8988T (cell line): Measurements from ENCODE around the gene ADRM1.
A peak's percentile ranks its signal among the peaks of the same experiment; 100 is the strongest.

Source experiments
- DNase-seq: peaks from one replicate; pipeline ENCODE4 v3.0.0; 2011

Gene ADRM1, protein sequence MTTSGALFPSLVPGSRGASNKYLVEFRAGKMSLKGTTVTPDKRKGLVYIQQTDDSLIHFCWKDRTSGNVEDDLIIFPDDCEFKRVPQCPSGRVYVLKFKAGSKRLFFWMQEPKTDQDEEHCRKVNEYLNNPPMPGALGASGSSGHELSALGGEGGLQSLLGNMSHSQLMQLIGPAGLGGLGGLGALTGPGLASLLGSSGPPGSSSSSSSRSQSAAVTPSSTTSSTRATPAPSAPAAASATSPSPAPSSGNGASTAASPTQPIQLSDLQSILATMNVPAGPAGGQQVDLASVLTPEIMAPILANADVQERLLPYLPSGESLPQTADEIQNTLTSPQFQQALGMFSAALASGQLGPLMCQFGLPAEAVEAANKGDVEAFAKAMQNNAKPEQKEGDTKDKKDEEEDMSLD

DNA sequence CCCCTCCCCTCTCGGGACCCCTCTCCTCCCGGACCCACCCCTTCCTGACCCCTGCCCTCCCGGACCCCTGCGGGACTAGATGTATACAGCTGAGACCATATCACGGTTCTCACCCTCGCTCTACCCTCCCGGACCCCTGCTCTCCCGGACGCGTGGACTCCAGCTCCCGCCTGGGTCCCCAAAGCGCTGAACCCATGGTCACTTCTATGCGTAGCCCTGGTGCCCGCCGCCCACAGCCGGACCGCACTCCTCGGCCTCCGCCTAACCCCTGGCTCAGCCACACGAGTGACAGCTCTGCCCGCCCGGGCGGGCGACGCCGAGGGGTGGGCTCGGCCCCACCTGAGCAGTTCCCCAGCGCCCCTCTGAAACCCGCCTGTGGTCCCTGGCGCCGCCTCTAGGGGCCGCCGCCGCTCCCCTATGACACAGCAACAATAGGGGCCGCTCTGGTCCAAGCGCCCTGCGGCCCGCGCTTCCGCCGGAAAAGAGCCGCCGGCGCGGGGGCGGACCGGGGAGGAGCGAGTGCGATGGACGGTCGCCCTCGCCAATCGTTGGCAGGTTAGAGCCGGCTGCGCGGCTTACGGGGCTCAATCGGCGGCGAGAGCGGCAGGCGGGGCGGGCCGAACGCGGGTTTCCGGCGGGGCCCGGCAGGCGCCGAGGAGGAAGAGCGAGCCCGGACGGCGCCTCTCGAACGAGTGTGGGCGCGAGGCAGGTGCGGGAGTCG is at the start of gene ADRM1:
ADRM1 (plus strand) TSS at position 657 of the 721 bp plus-strand sequence. CDS start 572 bp downstream, outside the sequence.
- DNase-seq = peak; percentile 100

DNA sequence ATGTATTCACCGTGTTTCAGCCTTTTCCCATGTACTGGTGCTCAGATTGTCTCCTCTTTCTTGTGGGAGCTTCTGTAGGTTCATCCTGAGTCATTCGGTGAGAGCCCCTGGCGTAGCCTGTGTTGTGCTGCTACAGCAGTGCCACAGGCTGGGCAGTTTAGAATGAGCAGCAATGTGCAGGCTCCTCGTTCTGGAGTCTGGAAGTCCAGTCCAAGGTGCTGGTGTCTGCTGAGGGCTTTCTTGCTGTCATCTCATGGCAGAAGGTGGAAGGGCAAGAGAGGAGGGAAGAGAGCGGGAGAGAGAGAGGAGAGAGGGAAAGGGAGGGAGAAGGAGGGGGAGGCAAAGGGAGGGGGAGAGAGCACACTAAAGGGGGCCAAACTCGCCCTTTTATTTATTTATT is 49.4 kb upstream of the ADRM1 start:
- no peak for DNase-seq

DNA sequence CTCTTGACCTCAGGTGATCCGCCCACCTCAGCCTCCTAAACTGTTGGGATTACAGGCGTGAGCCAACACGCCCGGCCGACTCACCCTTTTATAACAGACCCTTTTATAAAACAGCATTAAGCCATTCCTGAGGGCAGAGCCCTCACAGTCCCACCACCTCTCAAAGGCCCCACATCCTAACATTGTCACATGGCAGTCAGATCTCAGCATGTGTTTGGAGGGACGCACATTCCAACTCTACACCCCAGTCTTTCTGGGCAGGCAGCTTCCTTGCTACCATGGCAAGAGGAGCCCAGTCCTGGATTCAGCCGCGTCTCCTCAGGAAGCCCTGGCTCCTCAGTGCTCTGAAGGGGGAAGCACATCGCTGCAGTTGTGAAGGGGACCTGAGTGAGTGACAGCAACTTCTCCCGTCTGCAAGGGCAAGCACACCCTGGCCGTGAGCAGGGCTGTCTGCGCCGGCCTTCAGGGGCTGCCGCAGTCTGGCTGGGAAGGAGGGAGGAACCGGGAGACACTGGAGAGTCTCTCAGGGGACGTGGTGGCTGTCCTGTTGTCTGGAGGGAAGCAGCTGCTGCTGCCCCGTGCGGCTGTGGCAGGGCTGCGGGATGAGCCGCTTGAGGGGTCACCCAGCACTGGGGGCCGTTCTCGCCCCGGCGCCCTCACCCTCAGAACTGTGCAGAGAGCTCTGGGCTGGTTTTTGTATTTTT is 48.6 kb upstream of the ADRM1 start:
- DNase-seq = no peak

DNA sequence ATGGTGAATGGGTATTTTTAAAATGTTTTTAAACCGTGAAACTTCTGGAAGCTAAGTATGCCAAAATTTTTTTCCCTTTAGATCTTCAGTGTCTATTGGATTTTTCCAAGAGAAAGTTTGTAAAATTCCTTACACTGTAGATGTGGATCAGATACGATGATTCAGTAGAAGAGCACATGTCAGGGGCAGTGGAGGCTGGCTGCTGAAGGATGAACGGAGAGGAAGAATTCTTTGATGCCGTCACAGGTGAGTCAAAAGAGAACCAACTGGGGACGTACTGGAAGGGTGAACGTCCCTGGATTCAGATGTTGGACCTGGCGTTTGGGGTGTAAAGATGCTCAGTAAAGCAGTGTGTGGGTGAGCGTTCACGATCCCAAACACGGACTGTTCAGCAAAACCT is 46.8 kb upstream of the ADRM1 start:
- no peak for DNase-seq

- no peak for DNase-seq
Measured at GRCh38 chr20:62258499-62259293, 44.1 kb upstream of the ADRM1 start.

DNA sequence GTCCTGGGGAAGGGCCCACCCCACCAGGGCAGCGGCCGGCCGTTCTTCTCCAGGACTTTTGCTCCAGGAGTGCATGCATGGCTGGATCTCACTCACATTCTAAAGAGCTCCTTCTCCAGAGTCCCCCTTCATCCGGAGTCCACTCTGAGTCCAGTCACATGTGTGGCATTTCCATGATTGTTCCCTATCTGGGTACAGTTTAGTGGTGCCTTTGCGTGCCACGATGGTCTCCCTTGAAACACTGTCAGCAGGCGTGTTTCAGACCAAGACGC is 43.6 kb upstream of the ADRM1 start:
- no peak for DNase-seq

GRCh38 chr20:62262064-62262463 is 40.7 kb upstream of the ADRM1 start:
- no peak for DNase-seq

DNA sequence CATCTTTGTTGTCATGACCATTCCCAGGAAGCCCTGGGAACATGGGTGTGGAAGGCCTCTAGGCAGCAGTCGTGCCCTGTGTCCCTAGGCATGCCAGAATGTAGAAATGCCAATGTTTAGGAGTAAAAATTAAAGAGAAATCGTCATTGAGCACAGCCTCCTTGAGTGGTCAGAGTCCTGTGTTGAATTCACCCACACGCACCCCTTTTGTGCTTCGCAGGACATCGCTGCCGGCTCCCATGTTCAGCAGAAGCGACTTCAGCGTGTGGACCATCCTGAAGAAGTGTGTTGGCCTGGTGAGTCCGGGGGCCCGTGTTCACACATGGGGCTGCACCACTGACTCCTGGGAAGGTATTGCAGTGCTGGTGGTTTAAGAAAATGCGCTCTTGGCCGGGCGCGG is 39.4 kb upstream of the ADRM1 start:
- no peak for DNase-seq

DNA sequence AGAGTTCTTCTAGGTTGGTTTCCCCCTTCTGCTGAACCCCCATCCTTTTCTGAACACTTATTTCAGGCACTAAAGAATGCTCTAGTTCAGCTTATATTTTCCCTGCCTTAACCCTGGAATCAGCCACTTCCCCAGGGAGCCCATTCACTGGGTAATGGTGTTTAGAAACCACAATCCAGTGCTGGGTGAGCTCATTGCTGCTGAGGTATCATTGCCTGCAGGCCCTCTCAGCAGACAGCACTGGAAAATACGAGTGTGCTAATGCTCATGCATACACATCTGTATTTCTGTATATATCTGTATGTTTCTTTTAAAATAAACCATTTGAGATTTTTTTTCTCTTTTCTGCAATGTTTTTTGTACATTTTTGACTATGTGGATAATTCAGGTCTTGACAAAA is 37.4 kb upstream of the ADRM1 start:
- no peak for DNase-seq

DNA sequence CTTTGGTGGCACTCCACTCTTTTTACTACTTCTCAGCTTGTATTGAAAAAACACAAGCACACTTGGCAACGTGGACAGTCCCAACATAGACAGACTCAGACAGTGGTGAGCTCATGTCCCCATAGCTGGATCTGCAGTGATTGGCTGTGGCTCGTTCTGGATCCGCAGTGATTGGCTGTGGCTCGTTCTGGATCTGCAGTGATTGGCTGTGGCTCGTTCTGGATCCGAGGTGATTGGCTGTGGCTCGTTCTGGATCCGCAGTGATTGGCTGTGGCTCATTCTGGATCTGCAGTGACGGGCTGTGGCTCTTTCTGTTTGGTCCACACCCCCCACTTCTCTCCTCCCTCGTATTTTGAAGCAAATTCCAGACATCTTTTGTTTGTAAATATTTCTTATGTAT is 36.5 kb upstream of the ADRM1 start:
- no peak for DNase-seq

DNA sequence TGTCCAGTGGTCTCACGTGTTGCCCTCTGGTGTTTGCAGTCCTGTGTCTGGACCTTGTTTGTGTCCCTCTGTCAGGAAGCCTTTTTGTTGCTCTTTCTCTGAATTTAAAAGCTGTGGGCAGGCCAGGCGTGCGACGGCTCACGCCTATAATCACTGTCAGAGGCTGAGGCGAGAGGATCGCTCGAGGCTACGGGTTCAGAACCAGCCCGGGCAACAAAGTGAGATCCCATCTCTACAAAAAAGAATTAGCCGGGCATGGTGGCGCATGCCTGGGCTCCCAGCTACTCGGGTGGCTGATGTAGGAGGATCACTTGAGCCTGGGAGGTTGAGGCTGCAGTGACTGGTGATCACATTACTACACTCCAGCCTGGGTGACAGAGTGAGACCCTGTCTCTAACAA is 35.9 kb upstream of the ADRM1 start:
- DNase-seq = no peak

GRCh38 chr20:62267543-62267942 is 35.3 kb upstream of the ADRM1 start:
- DNase-seq = no peak

DNA sequence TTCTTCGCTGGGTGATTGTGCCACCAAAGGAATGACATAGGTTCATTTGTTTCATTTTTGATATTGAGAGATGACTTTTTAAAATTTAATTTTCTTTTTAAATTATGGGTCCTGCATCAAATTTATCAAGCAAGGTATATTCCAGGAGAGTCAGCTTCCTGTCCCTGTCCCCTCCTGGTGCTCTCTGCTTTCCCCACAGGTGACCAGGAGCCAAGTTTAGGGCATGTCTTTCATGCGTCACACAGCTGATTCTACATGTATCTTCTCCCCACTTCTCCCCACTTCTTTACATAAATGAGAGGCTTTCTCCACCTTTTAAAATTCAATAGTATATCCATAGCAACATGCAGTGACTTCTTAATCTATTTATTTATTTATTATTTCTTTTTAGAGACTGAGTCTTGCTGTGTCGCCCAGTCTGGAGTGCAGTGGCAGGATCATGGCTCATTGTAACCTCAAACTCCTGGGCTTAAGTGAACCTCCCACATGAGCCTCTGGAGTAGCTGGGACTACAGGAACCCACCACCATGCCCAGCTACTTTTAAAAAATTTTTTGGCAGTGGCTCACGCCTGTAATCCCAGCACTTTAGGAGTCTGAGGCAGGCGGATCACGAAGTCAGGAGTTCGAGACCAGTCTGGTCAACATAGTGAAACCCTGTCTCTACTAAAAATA is 34.4 kb upstream of the ADRM1 start:
- DNase-seq = no peak

- DNase-seq = no peak
Measured at GRCh38 chr20:62269378-62269777, 33.4 kb upstream of the ADRM1 start.

DNA sequence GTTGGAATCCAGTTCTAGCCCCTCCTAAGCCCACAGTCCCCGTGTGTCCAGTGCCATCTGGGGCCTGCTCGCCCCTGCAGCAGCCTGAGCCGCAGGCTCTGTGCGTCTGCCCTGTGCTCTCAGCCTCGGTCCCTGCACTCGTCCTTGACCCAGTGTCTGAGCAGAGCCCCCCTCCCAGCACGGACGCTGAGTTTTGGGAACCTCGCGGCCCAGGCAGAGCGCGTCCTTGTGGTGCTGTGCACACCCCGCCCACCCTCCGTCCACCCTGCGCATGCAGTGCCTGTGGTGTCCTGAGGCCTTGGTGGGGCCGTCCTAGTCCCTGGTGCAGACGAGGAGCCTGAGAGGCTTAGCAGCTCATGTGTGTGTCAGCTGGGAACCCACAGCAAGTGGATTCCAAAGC is 32.9 kb upstream of the ADRM1 start:
- DNase-seq = no peak

GRCh38 chr20:62272200-62272599 is 30.6 kb upstream of the ADRM1 start:
- DNase-seq = no peak

DNA sequence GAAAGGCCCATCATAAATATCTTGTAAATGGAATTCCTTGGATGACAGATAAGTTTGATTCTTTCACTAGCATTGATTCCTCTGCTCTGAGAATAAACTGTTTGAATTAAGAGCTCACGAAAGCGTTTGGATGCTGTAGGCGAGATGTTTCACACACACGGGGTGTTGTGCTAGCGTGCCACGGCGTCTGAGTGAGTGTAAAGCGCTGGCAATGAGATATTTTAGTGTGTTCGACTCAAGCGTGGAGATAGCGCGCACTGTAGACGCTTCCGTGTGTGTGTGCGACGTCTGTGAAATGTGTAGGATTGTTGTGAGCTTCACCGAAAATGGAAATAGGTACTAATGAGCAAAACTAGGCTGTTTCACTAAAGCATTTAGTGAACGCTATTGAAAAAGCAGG is 29.4 kb upstream of the ADRM1 start:
- DNase-seq = no peak

- DNase-seq = no peak
Measured at GRCh38 chr20:62274332-62274950, 28.4 kb upstream of the ADRM1 start.

DNA sequence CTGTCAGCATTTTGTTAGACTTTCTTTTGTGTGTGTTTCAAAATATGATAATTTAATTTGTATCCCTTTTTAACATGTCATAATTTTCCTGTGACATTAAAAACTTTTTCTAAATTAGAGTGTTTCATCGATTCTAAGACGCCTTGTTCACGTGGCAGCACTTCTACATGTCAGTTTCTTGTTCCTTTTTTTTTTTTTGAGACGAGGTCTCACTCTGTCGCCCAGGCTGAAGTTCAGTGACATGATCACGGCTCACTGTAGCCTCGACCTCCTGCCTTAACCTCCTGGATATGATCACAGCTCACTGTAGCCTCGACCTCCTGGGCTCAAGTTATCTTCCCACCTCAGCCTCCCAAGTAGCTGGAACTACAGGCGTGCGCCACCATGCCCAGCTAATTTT is 27.6 kb upstream of the ADRM1 start:
- no peak for DNase-seq

- DNase-seq = no peak
Measured at GRCh38 chr20:62276439-62276838, 26.4 kb upstream of the ADRM1 start.

DNA sequence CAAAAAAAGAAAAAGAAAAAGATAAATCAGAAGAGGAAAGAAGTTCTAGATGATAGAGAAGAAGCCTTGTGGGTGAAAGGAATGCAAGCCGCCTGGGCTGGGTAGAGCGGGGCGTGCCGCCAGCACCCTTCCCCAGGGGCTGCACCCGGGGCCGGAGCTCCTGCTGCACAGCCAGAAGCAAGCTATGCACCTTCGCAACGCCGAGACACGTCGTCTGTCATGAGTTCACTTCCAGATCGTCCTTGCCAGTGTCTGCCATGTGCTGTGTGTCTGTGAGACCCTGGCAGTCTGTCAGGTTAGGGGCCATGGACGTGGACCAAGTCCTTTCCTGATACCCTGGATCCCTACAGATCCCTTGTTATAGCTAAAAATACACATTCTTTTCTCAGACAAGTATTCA is 25.5 kb upstream of the ADRM1 start:
- no peak for DNase-seq

DNA sequence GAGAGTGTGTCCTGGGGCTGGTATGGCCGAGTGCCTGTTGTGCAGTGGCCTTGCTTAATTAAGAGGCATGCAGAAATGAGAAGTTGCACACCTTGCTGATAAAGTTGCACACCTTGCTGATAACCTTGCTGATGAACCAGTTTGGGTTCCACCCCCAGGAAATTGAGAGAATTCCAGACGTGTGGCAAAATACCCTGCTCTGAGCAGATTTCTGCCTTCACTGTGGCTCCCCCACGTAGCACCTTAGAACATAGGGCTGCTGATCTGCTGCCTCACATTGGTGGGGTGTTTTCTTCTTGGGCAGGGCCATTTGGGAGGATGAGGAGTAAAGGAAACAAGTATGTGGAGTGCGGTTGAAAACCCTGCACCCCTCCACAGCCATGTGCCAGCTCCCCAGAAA is 22.5 kb upstream of the ADRM1 start:
- no peak for DNase-seq
